ENCODE data around the gene MPST.

DNA sequence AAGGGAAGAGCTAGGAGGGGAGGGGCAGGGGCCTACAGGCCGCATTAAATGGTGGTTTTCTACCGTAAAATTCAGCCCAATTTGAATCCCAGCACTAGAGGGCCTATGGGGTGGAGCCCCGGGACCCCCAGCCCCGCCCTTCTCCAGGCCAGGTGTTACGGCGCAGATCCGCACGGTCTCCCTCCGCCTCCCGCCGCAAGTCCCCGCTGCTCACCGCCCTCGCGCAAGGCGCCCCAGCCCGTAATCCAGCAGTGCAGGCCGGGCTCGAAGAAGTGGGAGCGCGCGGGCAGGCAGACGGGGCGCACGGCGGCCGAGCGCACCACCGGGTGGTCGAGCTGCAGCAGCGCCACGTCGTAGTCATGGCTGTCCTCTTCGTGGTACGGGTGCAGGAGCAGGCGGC lies 49.3 kb downstream of the MPST start:
- TF ChIP-seq, protein P1, sequence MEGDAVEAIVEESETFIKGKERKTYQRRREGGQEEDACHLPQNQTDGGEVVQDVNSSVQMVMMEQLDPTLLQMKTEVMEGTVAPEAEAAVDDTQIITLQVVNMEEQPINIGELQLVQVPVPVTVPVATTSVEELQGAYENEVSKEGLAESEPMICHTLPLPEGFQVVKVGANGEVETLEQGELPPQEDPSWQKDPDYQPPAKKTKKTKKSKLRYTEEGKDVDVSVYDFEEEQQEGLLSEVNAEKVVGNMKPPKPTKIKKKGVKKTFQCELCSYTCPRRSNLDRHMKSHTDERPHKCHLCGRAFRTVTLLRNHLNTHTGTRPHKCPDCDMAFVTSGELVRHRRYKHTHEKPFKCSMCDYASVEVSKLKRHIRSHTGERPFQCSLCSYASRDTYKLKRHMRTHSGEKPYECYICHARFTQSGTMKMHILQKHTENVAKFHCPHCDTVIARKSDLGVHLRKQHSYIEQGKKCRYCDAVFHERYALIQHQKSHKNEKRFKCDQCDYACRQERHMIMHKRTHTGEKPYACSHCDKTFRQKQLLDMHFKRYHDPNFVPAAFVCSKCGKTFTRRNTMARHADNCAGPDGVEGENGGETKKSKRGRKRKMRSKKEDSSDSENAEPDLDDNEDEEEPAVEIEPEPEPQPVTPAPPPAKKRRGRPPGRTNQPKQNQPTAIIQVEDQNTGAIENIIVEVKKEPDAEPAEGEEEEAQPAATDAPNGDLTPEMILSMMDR (IDR thresholded peaks at IDR 0.05) = no peak
- TF ChIP-seq POLR2A (IDR thresholded peaks at IDR 0.05) (no peak), POLR2AphosphoS5 (IDR thresholded peaks at IDR 0.05) (no peak), EP300 (IDR thresholded peaks at IDR 0.05) (no peak)

Data from suprapubic skin (tissue), 4 donors.